Measurements from ENCODE around the gene HMGCS2.

HMGCS2 gene

GRCh38 chr1:119781434-119782210 is 12.9 kb upstream of the HMGCS2 start:
- in situ Hi-C loops (cut with HindIII; ENCODE audit: low pct_ligation_motif_present, low sequenced_read_pairs), result no loop called here
- no peak overlapping the region for H3K27ac ChIP-seq
- TF ChIP-seq CTCF (IDR thresholded peaks at IDR 0.05; ENCODE audit: low read depth, low read length, missing control alignments), result no peak

GRCh38 chr1:119779869-119780356 is 11.2 kb upstream of the HMGCS2 start:
- TF ChIP-seq CTCF (IDR thresholded peaks at IDR 0.05; ENCODE audit: low read depth, low read length, missing control alignments), result no peak

More at GRCh38 chr1:119781434-119782210, 12.9 kb upstream of the HMGCS2 start:
- Histone ChIP-seq H3K36me3 (replicated peaks) (no peaks in the 10 kb centered on the region), H3K4me3 (ENCODE audit: low read depth, low read length) (no peak overlapping the region), H3K27me3 (replicated peaks) (no peaks in the 10 kb centered on the region)
- no peak for DNase-seq

GRCh38 chr1:119778886-119779560 is 10.3 kb upstream of the HMGCS2 start:
- no peaks in the 10 kb centered on the region for H3K36me3 ChIP-seq (replicated peaks)
- no peak for TF ChIP-seq CTCF (IDR thresholded peaks at IDR 0.05; ENCODE audit: low read depth, low read length, missing control alignments)
- no peak overlapping the region for H3K27ac ChIP-seq
- H3K27me3 ChIP-seq (replicated peaks), result no peaks in the 10 kb centered on the region
- H3K4me3 ChIP-seq (ENCODE audit: low read depth, low read length), result no peak overlapping the region
- no peak for DNase-seq
- in situ Hi-C loops (cut with HindIII; ENCODE audit: low pct_ligation_motif_present, low sequenced_read_pairs), result no loop called here

More at GRCh38 chr1:119779869-119780356, 11.2 kb upstream of the HMGCS2 start:
- DNase-seq, result no peak
- in situ Hi-C loops (cut with HindIII; ENCODE audit: low pct_ligation_motif_present, low sequenced_read_pairs), result no loop called here
- Histone ChIP-seq H3K36me3 (replicated peaks) (no peaks in the 10 kb centered on the region), H3K27me3 (replicated peaks) (no peaks in the 10 kb centered on the region), H3K27ac (no peak overlapping the region), H3K4me3 (ENCODE audit: low read depth, low read length) (no peak overlapping the region)

GRCh38 chr1:119778359-119778758 is 9.7 kb upstream of the HMGCS2 start:
- no peak overlapping the region for H3K27ac ChIP-seq
- in situ Hi-C loops (cut with HindIII; ENCODE audit: low pct_ligation_motif_present, low sequenced_read_pairs), result no loop called here

GRCh38 chr1:119774746-119775490 is 6.2 kb upstream of the HMGCS2 start:
- Histone ChIP-seq H3K27ac (no peak overlapping the region), H3K27me3 (replicated peaks) (peaks cover 8% of the 10 kb centered on the region), H3K4me3 (ENCODE audit: low read depth, low read length) (no peak overlapping the region), H3K36me3 (replicated peaks) (no peaks in the 10 kb centered on the region)
- no peak for TF ChIP-seq CTCF (IDR thresholded peaks at IDR 0.05; ENCODE audit: low read depth, low read length, missing control alignments)
- in situ Hi-C loops (cut with HindIII; ENCODE audit: low pct_ligation_motif_present, low sequenced_read_pairs), result no loop called here
- DNase-seq, result no peak

More at GRCh38 chr1:119778359-119778758, 9.7 kb upstream of the HMGCS2 start:
- DNase-seq, result no peak
- no peaks in the 10 kb centered on the region for H3K27me3 ChIP-seq (replicated peaks)
- H3K36me3 ChIP-seq (replicated peaks), result no peaks in the 10 kb centered on the region
- no peak for TF ChIP-seq CTCF (IDR thresholded peaks at IDR 0.05; ENCODE audit: low read depth, low read length, missing control alignments)
- H3K4me3 ChIP-seq (ENCODE audit: low read depth, low read length), result no peak overlapping the region

Measured in brain microvascular endothelial cell (primary cell).